Adrenal gland (tissue), 12 donors: Measurements from ENCODE around the gene PTPRO. TPM values are rescaled to one million over a fixed set of nuclear protein-coding genes. Genes with fewer than 3 reads are reported as not detected.

Experiments used
- DNase-seq, 7 donors: peaks; one replicate each; pipeline ENCODE4 v3.0.0-alpha.2; 2019 to 2020
- H3K27ac ChIP-seq, 5 donors: fragments of 200-600 bp; sonication (generic) in 4 of 5; 1 replicate in 3 of 5; 2 replicates in 2 of 5; pipeline versions ENCODE4 v1.5.1 to v1.8.0; 2016 to 2020; ENCODE audit warnings: mild to moderate bottlenecking in 1 of 5
- H3K27me3 ChIP-seq: fragments of 200-600 bp; 2 replicates; pipeline ENCODE4 v1.8.0; 2021
- H3K36me3 ChIP-seq, 2 donors: fragments of 200-600 bp; replicated peaks in 1 of 2; 1 replicate in 1 of 2; 2 replicates in 1 of 2; pipeline versions ENCODE4 v1.5.1 to v1.8.0; 2018 to 2022
- H3K4me1 ChIP-seq, 2 donors: fragments of 200-600 bp; replicated peaks in 1 of 2; 1 replicate in 1 of 2; 2 replicates in 1 of 2; pipeline versions ENCODE4 v1.5.1 to v1.8.0; 2018 to 2021
- H3K4me3 ChIP-seq, 4 donors: fragments of 200-600 bp; sonication (generic) in 3 of 4; one replicate each; pipeline ENCODE4 v1.5.1; 2016 to 2018
- H3K9me3 ChIP-seq, 3 donors: fragments of 200-600 bp; sonication (generic) in 1 of 3; replicated peaks in 1 of 3; 1 replicate in 2 of 3; 2 replicates in 1 of 3; pipeline versions ENCODE4 v1.5.1 to v1.8.0; 2016 to 2021
- POLR2A ChIP-seq, 2 donors: fragments of 450-650 bp; IDR thresholded peaks; one replicate each; pipeline ENCODE4 v1.6.1; 2017; ENCODE audit warnings: antibody characterized with exemption in 2 of 2, mild to moderate bottlenecking in 2 of 2, moderate library complexity in 1 of 2
- WGBS, 4 donors: extraction: QIAGEN DNeasy Blood & Tissue Kit in 2 of 4; methylation state at CpG; one replicate each; pipeline versions ENCODE4 v1.1.5 to v1.1.7; 2013 to 2017; 5-methylcytosine and 5-hydroxymethylcytosine counted together
- intact Hi-C, 2 donors: fragments of 100-400 bp; cut with DNase I; formaldehyde crosslinking; loops; one replicate each; pipeline versions ENCODE4 v1.14.1 to v1.15.0; 2022 to 2023
- polyA plus RNA-seq, 3 donors: library from polyadenylated mRNA; stranded (reverse); fragments of 200-250 nt in 2 of 3; fragments of 350-450 nt in 1 of 3; fragmentation: Illumina TruSeq in 1 of 3; extraction: RNeasy Lipid Tissue Mini Kit (QIAGEN cat#74804) in 1 of 3; gene quantifications; one replicate each; pipeline ENCODE4 v1.2.3, GENCODE V29; 2013 to 2014
- total RNA-seq, 9 donors: library from RNA; depleted of rRNA in 4 of 9; stranded (reverse); fragments of >200 nt in 4 of 9; fragments of 120-200 nt in 1 of 9; fragmentation: NEBNext Ultra II Directional in 1 of 9; extraction: Animal tissue kit (Norgen Biotek cat#: 25700) in 1 of 9; gene quantifications; one replicate each; pipeline versions ENCODE4 v1.1.0 to v1.2.4, GENCODE V29; 2013 to 2023
- TF ChIP-seq, protein P1 (sequence below), 6 experiments: fragments of 450-650 bp in 4 of 6; fragments of 200-600 bp in 2 of 6; sonication (generic) in 1 of 6; IDR thresholded peaks; 1 replicate in 5 of 6; 2 replicates in 1 of 6; pipeline versions ENCODE4 v1.5.1 to v1.8.0; 2016 to 2021; ENCODE audit warnings: antibody characterized with exemption in 6 of 6, mild to moderate bottlenecking in 2 of 6, moderate library complexity in 1 of 6
- donor health status: healthy with polysubstance abuse.
- donor health status: Bipolar disorder and iron deficiency.
- donor health status: DM: yes; HTN: yes; CAD: no.
- donor health status: DM: no; HTN: no; CAD: no.
- donor health status: DM: no; HTN: no; CAD: no.
- donor health status: DM: yes; HTN: yes; CAD: no.

PTPRO gene
- total and polyA plus RNA-seq, 12 donors = 0.36 to 11.5 (median 2.6) TPM

DNA sequence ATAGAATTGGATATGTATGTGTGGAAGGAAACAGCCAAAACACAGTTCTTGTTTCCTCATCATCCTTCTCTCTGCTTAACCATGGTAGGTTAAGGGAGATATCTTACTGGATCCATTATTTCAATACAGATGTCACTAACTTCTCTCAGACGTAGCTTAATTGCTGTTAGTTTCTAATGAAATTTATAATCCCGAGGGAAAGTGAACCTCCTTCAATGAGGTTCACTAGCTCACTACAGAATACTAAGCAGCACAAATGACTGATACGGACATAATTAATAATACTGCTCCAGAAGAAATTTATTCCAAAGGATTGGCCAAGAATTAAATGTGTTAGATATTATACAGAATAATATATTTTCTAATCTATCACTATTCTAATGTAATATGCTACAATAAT is 28.6 kb upstream of the PTPRO start:
- Histone ChIP-seq H3K36me3 (no peaks in the 10 kb centered on the region), H3K27ac (no peak overlapping the region), H3K9me3 (no peaks in the 10 kb centered on the region), H3K4me3 (no peak overlapping the region), H3K4me1 (no peaks in the 10 kb centered on the region), H3K27me3 (no peaks in the 10 kb centered on the region)
- intact Hi-C loops = no loop called here
- DNase-seq = no peak
- TF ChIP-seq POLR2A (IDR thresholded peaks at IDR 0.05) = no peak
- TF ChIP-seq, protein P1, sequence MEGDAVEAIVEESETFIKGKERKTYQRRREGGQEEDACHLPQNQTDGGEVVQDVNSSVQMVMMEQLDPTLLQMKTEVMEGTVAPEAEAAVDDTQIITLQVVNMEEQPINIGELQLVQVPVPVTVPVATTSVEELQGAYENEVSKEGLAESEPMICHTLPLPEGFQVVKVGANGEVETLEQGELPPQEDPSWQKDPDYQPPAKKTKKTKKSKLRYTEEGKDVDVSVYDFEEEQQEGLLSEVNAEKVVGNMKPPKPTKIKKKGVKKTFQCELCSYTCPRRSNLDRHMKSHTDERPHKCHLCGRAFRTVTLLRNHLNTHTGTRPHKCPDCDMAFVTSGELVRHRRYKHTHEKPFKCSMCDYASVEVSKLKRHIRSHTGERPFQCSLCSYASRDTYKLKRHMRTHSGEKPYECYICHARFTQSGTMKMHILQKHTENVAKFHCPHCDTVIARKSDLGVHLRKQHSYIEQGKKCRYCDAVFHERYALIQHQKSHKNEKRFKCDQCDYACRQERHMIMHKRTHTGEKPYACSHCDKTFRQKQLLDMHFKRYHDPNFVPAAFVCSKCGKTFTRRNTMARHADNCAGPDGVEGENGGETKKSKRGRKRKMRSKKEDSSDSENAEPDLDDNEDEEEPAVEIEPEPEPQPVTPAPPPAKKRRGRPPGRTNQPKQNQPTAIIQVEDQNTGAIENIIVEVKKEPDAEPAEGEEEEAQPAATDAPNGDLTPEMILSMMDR (IDR thresholded peaks at IDR 0.05) = no peak
- WGBS, 4 donors = 65 to 78% (median 75%) methylated on average over 3 of the region's 3 CpGs

DNA sequence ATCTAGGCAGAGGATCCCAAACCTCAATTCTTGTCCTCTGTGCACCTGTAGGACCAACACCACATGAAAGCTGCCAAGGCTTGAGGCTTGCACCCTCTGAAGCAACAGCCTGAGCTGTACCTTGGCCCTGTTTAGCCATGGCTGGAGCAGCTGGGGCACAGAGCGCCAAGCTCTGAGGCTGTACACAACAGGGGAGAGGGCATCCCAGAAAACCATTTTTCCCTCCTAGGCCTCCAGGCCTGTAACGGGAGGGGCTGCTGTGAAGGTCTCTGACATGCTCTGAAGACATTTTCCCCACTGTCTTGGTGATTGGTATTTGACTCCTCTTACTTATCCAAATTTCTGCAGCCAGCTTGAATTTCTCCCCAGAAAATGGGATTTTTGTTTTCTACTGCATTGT is 22.4 kb upstream of the PTPRO start:
- 79 to 91% (median 89%) methylated on average over 2 of the region's 2 CpGs for WGBS, 4 donors
- no peaks in the 10 kb centered on the region for H3K36me3 ChIP-seq
- no peaks in the 10 kb centered on the region for H3K9me3 ChIP-seq
- intact Hi-C loops = no loop called here
- H3K4me3 ChIP-seq = no peak overlapping the region
- TF ChIP-seq POLR2A (IDR thresholded peaks at IDR 0.05) = no peak
- TF ChIP-seq, protein P1 (IDR thresholded peaks at IDR 0.05) = no peak
- H3K27ac ChIP-seq = no peak overlapping the region
- no peak for DNase-seq
- H3K4me1 ChIP-seq = no peaks in the 10 kb centered on the region
- no peaks in the 10 kb centered on the region for H3K27me3 ChIP-seq

DNA sequence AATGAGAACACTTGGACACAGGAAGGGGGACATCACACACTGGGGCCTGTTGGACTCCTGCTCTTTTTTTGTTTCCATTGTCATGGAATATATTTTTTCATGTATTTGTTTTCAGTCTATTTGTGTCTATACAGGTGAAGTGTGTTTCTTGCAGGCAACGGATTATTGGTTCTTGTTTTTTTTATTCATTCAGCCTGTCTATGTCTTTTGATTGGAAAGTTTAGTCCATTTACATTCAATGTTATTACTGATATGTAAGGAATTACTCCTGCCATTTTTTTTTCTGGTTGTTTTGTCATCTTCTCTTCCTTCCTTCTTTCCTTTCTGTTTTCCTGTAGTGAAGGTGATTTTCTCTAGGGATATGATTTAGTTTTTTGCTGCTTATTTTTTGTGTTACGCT is 18.0 kb upstream of the PTPRO start:
- no peak for DNase-seq
- TF ChIP-seq POLR2A (IDR thresholded peaks at IDR 0.05) = no peak
- TF ChIP-seq, protein P1 (IDR thresholded peaks at IDR 0.05) = no peak
- Histone ChIP-seq H3K27me3 (no peaks in the 10 kb centered on the region), H3K9me3 (no peaks in the 10 kb centered on the region), H3K36me3 (no peaks in the 10 kb centered on the region), H3K4me3 (no peak overlapping the region), H3K4me1 (no peaks in the 10 kb centered on the region), H3K27ac (no peak overlapping the region)
- WGBS, 4 donors = 81 to 97% (median 91%) methylated on average over 2 of the region's 2 CpGs
- intact Hi-C loops = no loop called here

DNA sequence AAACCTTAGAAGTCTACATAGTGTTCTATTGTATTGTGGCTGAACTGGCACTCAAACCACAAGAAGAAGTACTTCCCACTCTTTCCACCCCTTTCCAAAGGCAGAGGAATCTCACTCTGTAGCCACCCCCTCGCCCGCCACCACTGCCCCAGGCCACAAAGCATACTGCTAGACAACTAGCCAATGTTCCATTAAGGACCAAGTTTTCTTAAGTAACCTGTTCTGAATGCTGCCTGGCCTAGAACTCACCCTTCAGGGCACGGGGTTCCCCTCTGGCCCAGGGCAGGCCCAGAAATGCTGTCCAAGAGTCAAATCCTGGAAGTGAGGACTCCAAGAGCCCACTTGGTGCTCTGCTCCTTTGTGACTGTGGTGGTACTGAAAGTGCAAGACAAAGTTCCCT is 15.7 kb upstream of the PTPRO start:
- intact Hi-C loops = no loop called here
- 75 to 83% (median 77%) methylated on average over 3 of the region's 3 CpGs for WGBS, 4 donors
- TF ChIP-seq, protein P1 (IDR thresholded peaks at IDR 0.05) = no peak
- TF ChIP-seq POLR2A (IDR thresholded peaks at IDR 0.05) = no peak

More for the DNA sequence above, 15.7 kb upstream of the PTPRO start:
- H3K9me3 ChIP-seq = no peaks in the 10 kb centered on the region
- H3K27me3 ChIP-seq = no peaks in the 10 kb centered on the region
- H3K4me1 ChIP-seq = no peaks in the 10 kb centered on the region
- no peaks in the 10 kb centered on the region for H3K36me3 ChIP-seq
- DNase-seq = no peak
- H3K27ac ChIP-seq = no peak overlapping the region
- H3K4me3 ChIP-seq = no peak overlapping the region
